Inferior parietal cortex (tissue), 1 donor: Measurements from ENCODE around the gene LCE6A.

Source experiments
- DNase-seq: peaks from one replicate; pipeline ENCODE4 v3.0.0-alpha.2; 2016; ENCODE audit errors: extremely low spot score

LCE6A gene

DNA sequence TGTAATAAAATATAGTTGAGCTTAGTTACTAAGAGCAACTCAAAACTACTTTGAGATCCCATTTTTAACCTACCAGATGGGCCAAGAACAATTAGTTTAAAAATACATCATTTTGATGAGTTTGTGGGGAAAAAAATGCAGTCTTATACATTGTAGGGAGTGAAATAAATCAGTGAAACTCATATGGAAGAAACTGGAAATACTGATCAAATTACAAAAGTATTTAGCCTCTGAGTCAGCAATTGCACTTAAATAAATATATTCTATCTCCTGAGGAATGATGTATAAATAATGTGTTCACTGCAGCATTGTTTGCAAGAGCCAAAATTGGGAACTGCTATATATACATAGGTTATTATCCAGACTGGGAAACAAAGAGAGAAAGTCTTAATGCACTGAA, 30.8 kb downstream of the LCE6A start:
- DNase-seq = no peak

DNA sequence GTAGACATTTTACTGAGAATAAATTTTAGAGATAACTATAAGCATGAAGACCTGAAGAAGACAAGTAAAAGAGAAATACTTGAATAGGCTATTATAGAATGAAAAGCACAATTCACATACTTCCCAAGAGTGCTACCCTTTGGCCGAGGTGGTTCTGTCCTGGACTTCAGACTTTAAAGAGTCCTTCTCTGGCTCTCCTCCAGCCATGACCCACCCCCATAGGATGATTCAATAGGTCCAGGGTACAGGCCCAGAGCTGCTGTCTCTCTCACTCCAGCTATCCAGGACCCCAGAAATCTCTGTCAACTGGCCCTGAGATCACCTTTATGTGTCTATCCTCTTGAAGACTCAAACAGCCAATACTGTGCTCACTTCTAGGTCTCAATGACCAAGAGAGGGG, 34.2 kb downstream of the LCE6A start:
- no peak for DNase-seq

DNA sequence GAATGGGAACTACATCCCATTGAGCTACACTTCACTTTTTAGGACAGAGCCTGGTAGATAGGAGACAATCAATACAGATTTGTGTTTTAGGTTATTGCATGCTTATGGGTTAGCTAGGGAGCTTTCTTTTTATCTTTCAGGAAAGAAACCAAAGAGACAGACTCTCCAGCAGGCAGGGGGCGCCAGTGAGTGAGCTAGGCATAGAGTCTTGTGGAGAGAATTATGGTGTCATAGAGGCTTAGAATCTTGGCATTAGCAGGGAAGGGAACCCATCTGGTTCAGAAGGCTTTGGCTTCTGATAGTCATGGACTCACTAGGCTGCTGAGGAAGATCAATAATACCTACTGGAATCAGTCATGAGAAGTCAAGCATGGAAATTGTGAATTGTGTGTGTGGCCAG, 35.4 kb downstream of the LCE6A start, which contains the start of gene SMCP:
Gene SMCP, plus strand, starts transcription at position 281 of the 400 bp plus-strand sequence. CDS start 6,101 bp downstream, outside the sequence.
- no peak for DNase-seq

DNA sequence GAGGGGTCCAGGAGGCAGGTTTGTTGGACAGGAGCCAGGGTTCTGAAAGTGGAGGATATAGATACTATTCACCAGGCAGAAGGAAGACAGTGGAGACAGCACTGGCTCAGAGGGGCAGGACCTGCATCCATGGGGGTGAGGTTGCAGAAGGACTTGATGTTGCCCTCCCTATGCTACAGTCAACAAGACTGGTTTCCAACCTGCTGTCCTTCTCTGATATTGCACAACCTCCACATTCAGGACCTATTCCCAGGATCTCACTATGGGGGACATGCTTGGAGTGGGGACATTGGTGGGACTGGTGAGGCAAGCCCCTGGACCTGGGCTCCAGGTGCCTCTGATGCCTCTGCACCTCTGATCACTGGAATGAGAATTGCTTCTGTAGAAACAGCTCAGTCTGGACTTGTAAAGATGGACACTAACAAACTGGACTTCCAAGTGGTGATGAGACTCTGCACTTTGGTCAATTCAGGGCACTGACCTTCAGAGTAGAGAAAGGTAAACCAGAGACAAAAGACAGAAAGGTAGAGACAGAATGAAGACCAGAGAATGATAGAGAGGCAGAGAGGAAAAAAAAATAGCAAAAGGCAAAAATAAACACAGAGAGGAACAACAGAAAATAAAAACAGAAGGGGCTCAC, 37.0 kb downstream of the LCE6A start:
- no peak for DNase-seq

DNA sequence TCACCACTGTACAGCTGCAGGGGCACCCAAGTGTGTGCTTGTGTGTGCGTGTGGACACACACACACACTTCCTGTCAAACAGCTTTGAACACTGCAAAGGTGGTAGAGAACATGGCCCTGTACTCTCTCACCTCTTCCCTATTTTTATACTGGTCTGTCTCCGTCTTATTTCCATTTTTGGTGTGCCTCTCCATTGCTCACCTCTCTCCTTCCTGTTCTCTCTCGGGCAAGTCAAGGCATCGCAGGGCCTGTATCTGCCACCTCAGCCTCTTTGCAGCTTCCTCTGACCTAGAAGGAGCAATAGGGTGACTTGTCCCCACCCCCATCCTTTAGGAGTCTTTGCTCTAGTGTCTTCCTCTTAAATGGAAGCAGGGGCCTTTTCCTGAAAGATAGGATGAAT, 37.7 kb downstream of the LCE6A start:
- no peak for DNase-seq

DNA sequence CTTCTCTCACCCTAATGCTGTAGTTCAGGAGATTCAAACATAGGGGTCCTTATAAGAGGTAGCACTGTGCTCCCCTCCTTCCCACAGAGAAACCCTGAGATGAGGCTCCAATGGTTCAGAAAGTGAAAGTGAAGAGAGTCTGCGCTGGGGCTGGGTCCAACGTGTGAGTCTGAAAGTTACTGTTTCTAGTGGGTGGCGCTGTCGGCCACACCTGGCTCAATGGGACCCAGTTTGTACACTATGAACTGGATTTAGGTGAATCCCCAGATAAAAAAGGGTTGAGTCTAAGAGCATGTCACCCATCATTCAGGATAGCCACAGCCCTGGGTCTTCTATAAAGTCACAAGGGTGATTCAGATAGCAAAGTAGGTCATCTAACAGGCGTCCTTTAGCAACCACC, 38.3 kb downstream of the LCE6A start:
- DNase-seq = no peak

DNA sequence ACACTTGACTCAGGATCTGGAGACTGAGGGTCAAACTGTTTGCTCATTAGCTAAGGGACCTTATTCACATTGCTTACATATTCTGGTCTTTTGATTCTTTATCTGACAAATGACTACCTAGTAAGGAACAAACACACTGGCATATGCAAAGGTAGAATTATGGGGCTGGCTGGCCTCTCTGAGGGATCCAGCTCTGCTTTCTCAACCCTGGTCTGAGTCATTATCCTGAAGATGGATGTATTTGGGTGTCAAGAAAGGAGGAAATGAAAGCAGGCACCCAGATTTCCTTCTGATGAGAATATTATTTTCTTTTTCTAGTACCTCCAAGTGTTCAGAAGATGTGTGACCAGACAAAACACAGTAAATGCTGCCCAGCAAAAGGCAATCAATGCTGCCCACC, 41.4 kb downstream of the LCE6A start:
- DNase-seq = no peak

DNA sequence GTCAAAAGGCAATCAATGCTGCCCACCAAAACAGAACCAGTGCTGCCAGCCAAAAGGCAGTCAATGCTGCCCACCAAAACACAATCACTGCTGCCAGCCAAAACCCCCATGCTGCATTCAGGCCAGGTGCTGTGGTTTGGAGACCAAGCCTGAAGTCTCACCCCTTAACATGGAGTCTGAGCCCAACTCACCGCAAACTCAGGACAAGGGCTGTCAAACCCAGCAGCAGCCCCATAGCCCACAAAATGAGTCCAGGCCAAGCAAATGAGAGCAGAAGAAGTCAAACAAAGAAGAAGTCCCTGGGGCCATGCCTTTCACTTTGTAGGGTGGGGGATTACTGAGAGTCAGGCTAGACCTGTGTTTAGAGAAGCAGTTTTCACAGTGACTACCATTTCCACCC, 41.9 kb downstream of the LCE6A start:
- no peak for DNase-seq

DNA sequence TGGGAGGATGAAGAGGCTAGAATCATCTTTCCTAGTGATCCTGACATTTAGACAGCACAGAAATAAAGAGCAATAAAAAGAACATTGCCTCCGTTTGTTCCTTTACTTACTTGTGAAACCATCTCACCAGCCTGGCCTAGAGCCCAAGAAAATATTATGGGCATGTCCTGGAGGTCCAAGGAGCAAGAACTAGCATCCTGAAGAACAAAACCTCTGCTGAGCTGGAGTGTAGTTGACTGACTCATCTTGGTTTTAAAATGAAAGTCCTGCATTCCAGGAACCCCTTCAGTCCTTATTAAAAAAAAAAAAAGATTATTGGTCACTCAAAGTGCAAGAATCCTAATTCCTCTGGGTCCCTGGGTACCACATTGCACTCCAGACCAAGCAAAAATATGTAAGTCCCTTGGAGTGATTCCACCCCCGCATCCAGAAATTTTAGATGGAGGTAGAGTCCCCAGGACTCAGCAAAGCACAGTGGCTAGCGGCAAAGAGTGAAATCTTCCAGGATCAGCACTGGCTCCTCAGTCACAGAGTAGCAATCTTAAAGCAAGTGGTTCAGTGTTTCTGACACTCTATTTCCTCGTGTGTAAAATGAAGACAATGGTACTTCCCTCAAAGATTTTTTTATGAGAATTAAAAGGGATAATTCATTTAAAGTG, 42.4 kb downstream of the LCE6A start:
- DNase-seq = no peak

DNA sequence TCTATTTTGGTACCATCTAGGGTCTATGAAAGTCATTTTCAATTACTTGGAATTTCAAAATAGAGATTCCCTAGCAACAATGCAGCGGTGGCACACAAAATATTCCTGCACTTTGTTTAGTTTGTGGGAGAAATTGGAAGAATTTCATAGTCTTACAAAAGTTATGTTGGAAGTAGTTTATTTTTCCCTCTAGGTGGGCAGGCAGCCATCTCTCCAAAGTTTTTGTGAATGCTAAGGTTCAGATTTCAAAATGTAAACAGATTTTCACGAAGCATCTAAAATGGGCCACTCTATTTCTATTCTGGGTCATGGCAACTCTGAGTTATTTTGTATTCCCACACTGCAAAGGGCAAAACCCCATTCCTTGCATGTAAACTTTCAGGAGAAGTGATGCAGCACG, 43.4 kb downstream of the LCE6A start:
- no peak for DNase-seq

DNA sequence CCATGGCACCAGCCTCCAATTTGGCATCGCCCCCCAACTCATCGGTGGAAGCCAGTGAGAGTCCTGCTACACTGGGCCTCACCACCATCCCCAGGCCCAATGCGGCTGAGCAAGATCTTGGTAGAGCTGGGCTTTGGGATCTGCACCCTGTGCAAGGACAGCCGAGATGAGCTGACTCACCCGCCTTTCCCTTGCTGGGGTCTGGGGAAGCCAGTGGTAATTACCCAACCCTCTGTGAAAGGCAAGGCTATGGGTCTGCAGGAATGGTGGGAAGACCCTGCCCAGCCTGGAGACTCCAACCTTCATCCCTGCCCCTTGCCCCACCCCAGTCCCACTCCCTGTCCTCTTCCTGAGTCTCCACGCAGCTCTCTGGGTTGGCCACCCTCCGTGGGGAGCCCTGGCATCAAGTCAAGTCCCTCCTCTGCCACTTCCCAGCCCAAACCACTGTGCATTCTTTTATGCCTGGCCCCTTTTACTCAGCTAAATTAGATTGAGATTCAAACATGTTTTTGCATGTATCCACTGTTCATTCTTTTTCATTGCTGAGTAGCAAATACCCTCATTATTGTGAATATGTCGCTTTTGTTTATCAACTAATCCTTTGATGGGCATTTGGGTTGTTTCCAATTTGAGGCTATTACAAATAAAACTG, 44.2 kb downstream of the LCE6A start:
- DNase-seq = no peak

DNA sequence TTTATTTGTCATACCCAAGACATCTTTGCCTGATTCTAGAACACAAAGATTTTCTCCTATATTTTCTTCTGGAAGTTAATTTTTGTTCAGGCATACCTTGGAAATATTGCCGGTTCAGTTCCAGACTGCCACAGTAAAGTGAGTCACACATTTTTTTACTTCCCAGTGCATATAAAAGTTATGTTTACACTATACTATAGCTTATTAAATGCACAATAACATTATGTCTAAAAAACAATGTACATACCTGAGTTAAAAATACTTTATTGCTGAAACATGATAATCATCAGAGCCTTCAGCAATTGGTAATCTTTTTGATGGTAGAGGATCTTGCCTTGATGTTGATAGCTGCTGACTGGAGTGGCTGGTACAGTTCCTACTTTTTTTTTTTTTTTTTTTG, 45.5 kb downstream of the LCE6A start:
- DNase-seq = no peak
